GM06990 (cell line): ENCODE results near the gene SLC7A8.

ENCODE experiments used
- DNase-seq: peaks from one replicate; pipeline ENCODE4 v3.0.0-alpha.2; 2011; ENCODE audit not compliant: insufficient read length; ENCODE audit errors: extremely low read depth
- H3K27me3 ChIP-seq: replicated peaks from 2 replicates; pipeline ENCODE4 v1.6.0; 2011; ENCODE audit warnings: low read length; ENCODE audit not compliant: control insufficient read depth, insufficient read depth
- H3K36me3 ChIP-seq: 2 replicates; pipeline ENCODE4 v1.5.1; 2011; ENCODE audit warnings: low read length; ENCODE audit not compliant: control insufficient read depth, insufficient read depth
- H3K4me3 ChIP-seq: replicated peaks from 2 replicates; pipeline ENCODE4 v1.5.1; 2011; ENCODE audit warnings: low read depth, mild to moderate bottlenecking, control low read depth, low read length
- TF ChIP-seq, protein P1 (sequence below): IDR thresholded peaks from 2 replicates; pipeline ENCODE4 v1.5.1; 2011; ENCODE audit warnings: low read length, control low read depth, mild to moderate bottlenecking, inconsistent platforms; ENCODE audit not compliant: insufficient read depth, poor library complexity, severe bottlenecking

The SLC7A8 gene

DNA sequence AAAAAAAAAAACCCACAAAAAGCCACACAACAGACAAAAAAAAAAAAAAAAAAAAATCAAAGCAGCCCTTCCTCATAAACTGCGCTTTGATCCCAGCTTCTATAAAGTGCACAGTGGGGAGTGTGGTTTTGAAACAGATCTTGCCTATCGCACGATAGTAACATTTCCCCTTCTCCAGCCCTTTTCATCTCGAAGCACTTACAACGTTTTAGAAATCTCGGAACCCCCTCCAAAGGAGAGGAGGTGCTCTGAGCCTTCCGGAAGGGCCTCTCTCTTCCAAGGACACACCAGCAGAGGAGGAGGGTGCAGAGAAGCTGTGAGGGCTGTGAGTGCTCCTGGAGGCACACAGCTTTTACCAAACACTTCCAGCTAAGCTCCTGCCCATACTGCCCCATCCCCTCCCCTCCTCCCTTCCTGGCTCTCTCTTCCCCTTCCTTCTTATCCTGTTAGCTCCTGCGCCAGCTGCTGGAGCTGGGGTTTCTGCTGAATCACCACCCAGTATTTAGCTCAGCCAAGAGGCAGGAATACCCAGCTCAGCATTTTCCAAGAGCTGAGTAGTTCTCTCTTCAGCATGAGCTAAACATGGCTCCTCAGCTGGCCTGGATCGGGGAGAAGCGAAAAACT lies 28.4 kb downstream of the SLC7A8 start:
- Histone ChIP-seq H3K36me3 (no peaks in the 10 kb centered on the region), H3K27me3 (peaks cover 3% of the 10 kb centered on the region), H3K4me3 (no peak overlapping the region)
- no peak for DNase-seq
- TF ChIP-seq, protein P1, sequence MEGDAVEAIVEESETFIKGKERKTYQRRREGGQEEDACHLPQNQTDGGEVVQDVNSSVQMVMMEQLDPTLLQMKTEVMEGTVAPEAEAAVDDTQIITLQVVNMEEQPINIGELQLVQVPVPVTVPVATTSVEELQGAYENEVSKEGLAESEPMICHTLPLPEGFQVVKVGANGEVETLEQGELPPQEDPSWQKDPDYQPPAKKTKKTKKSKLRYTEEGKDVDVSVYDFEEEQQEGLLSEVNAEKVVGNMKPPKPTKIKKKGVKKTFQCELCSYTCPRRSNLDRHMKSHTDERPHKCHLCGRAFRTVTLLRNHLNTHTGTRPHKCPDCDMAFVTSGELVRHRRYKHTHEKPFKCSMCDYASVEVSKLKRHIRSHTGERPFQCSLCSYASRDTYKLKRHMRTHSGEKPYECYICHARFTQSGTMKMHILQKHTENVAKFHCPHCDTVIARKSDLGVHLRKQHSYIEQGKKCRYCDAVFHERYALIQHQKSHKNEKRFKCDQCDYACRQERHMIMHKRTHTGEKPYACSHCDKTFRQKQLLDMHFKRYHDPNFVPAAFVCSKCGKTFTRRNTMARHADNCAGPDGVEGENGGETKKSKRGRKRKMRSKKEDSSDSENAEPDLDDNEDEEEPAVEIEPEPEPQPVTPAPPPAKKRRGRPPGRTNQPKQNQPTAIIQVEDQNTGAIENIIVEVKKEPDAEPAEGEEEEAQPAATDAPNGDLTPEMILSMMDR = no peak

DNA sequence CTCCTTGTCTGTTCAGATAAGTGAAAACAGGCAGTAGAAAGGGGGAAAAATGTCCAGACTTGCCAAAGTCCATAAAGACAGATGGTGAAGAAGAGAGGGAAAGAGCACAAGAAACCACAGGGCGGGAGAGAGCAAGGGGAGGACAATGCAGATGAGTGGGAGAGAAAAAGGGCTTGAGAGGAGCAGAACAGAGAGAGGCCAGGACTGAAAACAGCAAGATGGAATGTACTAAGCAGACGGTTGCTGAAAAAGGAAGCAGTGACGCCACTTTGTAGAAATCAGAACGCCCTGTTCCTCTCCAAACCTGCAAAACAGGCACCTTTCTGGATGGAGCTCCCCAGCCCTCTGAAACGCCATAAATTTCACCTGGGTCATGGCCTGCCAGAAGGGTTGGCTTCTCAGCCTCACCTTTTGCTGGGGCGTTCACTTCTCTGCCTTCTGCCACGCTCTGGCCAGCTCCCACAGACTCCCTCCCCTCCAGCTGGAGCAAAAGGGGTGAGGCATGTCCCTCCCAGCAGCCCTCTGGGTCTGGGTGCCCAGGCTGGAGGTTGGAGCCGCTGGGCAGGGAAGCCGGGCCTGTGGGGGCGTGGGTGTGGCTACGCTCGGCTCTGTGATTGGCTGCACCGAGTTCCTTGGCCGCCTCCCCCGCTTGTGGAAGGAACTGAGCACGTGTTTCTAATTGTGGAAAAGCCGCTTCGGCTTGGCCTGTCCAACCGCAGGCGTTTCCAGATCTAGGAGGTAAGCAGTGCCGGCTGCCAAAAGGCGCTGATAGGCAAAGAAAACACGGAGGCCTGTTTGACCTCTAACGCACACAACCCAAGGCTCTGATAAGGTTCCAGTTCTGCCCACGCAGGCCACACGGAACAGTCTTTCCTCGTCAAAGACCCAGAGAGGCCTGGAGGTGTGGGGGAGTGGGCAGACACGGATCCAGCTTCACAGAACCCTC lies 29.3 kb downstream of the SLC7A8 start:
- Histone ChIP-seq H3K27me3 (peaks cover 3% of the 10 kb centered on the region), H3K36me3 (no peaks in the 10 kb centered on the region), H3K4me3 (no peak overlapping the region)
- no peak for DNase-seq
- TF ChIP-seq, protein P1 = no peak

DNA sequence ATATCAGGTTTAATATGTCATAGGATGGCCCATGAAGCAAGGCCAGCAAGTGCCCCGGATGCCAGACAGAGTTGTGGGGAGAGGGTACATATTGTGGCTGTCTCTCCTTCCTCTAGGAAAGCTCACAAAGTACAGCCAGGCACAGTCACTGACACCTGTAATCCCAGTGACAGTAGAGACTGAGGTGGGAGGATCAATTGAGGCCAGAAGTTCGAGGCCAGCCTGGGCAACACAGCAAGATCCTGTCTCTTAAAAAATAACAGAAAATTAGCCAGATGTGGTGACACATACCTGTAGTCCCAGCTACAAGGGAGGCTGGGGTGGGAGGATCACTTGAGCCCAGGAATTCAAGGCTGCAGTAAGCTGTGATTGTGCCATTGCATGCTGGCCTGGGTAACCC lies 32.1 kb downstream of the SLC7A8 start:
- no peaks in the 10 kb centered on the region for H3K36me3 ChIP-seq
- H3K27me3 ChIP-seq = peaks cover 3% of the 10 kb centered on the region
- TF ChIP-seq, protein P1 = no peak
- H3K4me3 ChIP-seq = no peak overlapping the region
- no peak for DNase-seq

DNA sequence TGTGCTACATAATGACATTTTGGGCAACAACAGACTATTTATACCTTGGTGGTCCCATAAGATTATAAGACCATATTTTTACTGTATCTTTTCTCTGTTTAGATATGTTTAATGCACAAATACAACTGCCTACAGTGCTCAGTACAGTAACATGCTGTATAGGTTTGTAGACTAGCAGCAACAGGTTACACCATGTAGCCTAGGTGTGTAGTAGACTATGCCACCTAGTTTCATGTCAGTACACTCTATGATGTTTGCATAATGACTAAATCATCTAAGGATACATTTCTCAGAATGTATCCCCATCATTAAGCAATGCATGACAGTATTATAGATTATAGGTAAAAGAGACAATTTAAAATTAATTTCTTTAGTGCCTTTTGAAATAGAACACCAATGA lies 33.7 kb downstream of the SLC7A8 start:
- no peak overlapping the region for H3K4me3 ChIP-seq
- no peak for DNase-seq
- H3K36me3 ChIP-seq = no peaks in the 10 kb centered on the region
- TF ChIP-seq, protein P1 = no peak
- H3K27me3 ChIP-seq = peaks cover 3% of the 10 kb centered on the region

DNA sequence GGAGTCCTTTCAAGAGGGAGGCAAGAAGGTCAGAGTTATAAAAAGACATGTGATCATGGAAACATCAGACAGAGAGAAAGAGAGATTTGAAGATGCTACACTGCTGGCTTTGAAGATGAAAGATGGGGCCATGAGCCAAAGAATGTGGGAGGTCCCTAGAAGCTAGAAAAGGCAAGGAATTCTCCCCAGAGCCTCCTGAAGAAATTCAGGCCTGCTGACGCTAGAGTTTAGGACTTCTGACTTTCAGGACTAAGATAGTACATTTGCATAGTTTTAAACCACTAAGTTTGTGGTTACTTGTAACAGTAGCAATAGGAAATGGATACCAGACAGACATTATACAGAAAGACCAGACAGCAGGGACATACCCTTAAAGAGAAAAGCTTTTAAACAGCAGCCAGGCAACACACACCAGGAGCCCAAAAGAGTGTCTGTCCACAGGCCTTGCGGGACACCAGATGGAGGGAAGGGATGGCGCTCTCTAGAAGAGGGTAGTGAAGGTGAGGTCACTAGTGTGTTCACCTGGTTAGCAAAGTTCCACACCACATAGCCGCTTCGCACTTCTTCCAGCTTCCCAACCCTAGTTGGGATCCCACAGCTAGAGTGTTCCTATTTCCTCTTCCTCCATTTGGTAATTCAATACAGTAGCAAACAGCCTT lies 34.7 kb downstream of the SLC7A8 start:
- no peak overlapping the region for H3K4me3 ChIP-seq
- TF ChIP-seq, protein P1 = no peak
- no peak for DNase-seq
- peaks cover 3% of the 10 kb centered on the region for H3K27me3 ChIP-seq
- no peaks in the 10 kb centered on the region for H3K36me3 ChIP-seq
